ENCODE results near the gene TTC39A.

TTC39A gene

DNA sequence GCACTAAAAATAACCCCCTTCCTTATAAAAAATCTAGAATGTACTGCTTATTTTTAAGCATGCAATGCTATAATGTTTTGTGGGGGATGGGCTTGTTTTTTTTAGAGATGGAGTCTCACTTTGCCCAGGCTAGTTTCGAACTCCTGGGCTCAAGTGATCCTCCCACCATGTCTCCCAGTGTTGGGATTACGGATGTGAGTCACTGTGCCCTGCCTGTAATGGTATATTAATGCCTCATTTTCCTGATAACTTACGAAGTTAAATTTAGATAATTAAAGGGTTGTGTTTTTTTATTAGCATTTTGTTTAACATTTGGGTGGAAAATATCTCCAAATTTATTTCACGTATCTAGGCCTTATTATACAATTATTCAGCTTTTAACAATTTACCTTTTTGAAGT lies 87.8 kb downstream of the TTC39A start:
- no peak overlapping the region for H4K8ac ChIP-seq (ENCODE audit: low read depth, low read length)
- H3K4me1 ChIP-seq (ENCODE audit: control insufficient read depth in 2 of 2, insufficient read depth in 1 of 2, low read depth in 1 of 2, low read length in 2 of 2), result peaks cover 9 to 13% of the 10 kb centered on the region in 2 donors
- no peak overlapping the region for H3K14ac ChIP-seq (ENCODE audit: low read length)
- H3K36me3 ChIP-seq (replicated peaks in 1 of 2; ENCODE audit: control insufficient read depth in 2 of 2, insufficient read depth in 2 of 2, low read length in 2 of 2), result peaks cover 0 to 5% of the 10 kb centered on the region in 2 donors
- H3K79me1 ChIP-seq (ENCODE audit: low read depth, low read length), result no peaks in the 10 kb centered on the region
- DNase-seq (ENCODE audit: low spot score), result no peak
- H2BK15ac ChIP-seq (ENCODE audit: low read length), result no peak overlapping the region
- H2BK120ac ChIP-seq (ENCODE audit: low read depth, low read length), result no peak overlapping the region
- H3K9me3 ChIP-seq (replicated peaks in 1 of 2; ENCODE audit: control insufficient read depth in 2 of 2, insufficient read depth in 1 of 2, low read depth in 1 of 2, low read length in 2 of 2), result no peaks in the 10 kb centered on the region
- H3K18ac ChIP-seq (ENCODE audit: low read length), result no peak overlapping the region
- no peak overlapping the region for H2BK5ac ChIP-seq (ENCODE audit: low read length)
- H3K23ac ChIP-seq (ENCODE audit: low read depth, low read length, poor library complexity), result no peak overlapping the region
- no peak overlapping the region for H3K4ac ChIP-seq (ENCODE audit: low read length)
- H4K91ac ChIP-seq (ENCODE audit: low read depth, low read length, poor library complexity), result no peak overlapping the region
- H3K27me3 ChIP-seq (ENCODE audit: control insufficient read depth in 3 of 3, insufficient read depth in 3 of 3, low read depth in 1 of 3, low read length in 3 of 3), result no peaks in the 10 kb centered on the region
- no peak overlapping the region for H2AK5ac ChIP-seq (ENCODE audit: low read depth, low read length)
- H3K9ac ChIP-seq (ENCODE audit: low read depth, low read length, poor library complexity), result no peak overlapping the region
- WGBS, 2 donors (ENCODE audit: extremely low coverage in 2 of 2, insufficient read length in 2 of 2, insufficient replicate concordance in 1 of 2), result no CpG with 5 or more reads among the region's 4 CpGs
- H2AFZ ChIP-seq (ENCODE audit: low read length), result no peak overlapping the region
- no peak overlapping the region for H3K4me3 ChIP-seq (ENCODE audit: low read length in 2 of 2)
- H2BK12ac ChIP-seq (ENCODE audit: low read length), result no peak overlapping the region
- no peak overlapping the region for H3K4me2 ChIP-seq (ENCODE audit: insufficient read depth, low read length, poor library complexity, severe bottlenecking)
- no peak overlapping the region for H3K27ac ChIP-seq (replicated peaks; ENCODE audit: low read length)

- Histone ChIP-seq H3K4me2 (ENCODE audit: insufficient read depth, low read length, poor library complexity, severe bottlenecking) (no peak overlapping the region), H3K18ac (ENCODE audit: low read length) (no peak overlapping the region), H3K9me3 (replicated peaks in 1 of 2; ENCODE audit: control insufficient read depth in 2 of 2, insufficient read depth in 1 of 2, low read depth in 1 of 2, low read length in 2 of 2) (no peaks in the 10 kb centered on the region), H3K27ac (replicated peaks; ENCODE audit: low read length) (no peak overlapping the region), H2AFZ (ENCODE audit: low read length) (no peak overlapping the region), H2BK120ac (ENCODE audit: low read depth, low read length) (no peak overlapping the region), H2BK12ac (ENCODE audit: low read length) (no peak overlapping the region), H4K8ac (ENCODE audit: low read depth, low read length) (no peak overlapping the region), H2BK5ac (ENCODE audit: low read length) (no peak overlapping the region), H3K9ac (ENCODE audit: low read depth, low read length, poor library complexity) (no peak overlapping the region), H3K4me3 (ENCODE audit: low read length in 2 of 2) (no peak overlapping the region), H3K36me3 (replicated peaks in 1 of 2; ENCODE audit: control insufficient read depth in 2 of 2, insufficient read depth in 2 of 2, low read length in 2 of 2) (peaks cover 0 to 5% of the 10 kb centered on the region in 2 donors), H2AK5ac (ENCODE audit: low read depth, low read length) (no peak overlapping the region), H3K79me1 (ENCODE audit: low read depth, low read length) (peaks cover 4% of the 10 kb centered on the region), H3K27me3 (ENCODE audit: control insufficient read depth in 3 of 3, insufficient read depth in 3 of 3, low read depth in 1 of 3, low read length in 3 of 3) (no peaks in the 10 kb centered on the region), H3K4ac (ENCODE audit: low read length) (no peak overlapping the region), H3K4me1 (ENCODE audit: control insufficient read depth in 2 of 2, insufficient read depth in 1 of 2, low read depth in 1 of 2, low read length in 2 of 2) (peaks cover 9 to 14% of the 10 kb centered on the region in 2 donors), H4K91ac (ENCODE audit: low read depth, low read length, poor library complexity) (no peak overlapping the region), H2BK15ac (ENCODE audit: low read length) (no peak overlapping the region), H3K14ac (ENCODE audit: low read length) (no peak overlapping the region), H3K23ac (ENCODE audit: low read depth, low read length, poor library complexity) (no peak overlapping the region)
- WGBS, 2 donors (ENCODE audit: extremely low coverage in 2 of 2, insufficient read length in 2 of 2, insufficient replicate concordance in 1 of 2), result no CpG with 5 or more reads among the region's 1 CpG
- no peak for DNase-seq (ENCODE audit: low spot score)
Measured at GRCh38 chr1:51241119-51241518, 89.2 kb downstream of the TTC39A start.

DNA sequence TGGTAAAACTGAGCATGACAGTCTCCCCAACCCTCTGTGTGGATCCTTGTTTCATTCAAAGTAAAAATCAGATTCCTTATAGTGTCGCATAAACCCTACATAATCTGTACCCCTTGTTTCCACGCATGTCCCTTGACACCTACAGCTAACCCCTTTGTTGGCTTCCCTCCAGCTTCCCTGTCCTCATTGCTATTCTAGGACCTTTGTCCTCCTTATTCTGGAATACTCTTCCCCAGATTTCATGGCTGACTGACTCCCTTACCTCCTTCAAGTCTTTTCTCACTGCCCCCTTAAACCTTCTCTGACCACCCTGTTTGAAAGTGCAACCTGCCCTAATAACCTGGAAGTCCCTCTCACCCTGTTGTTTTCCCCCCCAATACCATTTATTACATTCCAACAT lies 90.3 kb downstream of the TTC39A start:
- no peak overlapping the region for H3K4me3 ChIP-seq (ENCODE audit: low read length in 2 of 2)

DNA sequence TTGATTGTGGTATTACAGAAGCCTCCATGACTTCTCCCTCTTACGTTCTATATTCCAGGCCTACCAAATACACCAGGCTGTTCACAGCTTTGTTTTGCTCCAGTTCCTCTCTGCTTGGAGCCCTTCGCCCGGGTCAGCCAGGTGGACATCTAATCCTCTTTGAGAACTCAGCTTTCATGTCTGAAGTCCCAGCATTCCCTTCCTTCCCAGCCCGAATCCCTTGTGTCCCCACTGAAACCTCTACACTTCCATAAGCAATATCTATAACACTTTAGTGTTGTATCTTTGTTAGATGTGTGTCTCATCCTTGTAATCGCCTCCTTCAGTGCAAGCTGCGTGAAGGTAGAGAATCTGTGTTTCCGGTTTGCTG lies 92.3 kb downstream of the TTC39A start:
- Histone ChIP-seq H2BK15ac (ENCODE audit: low read length) (no peak overlapping the region), H3K14ac (ENCODE audit: low read length) (no peak overlapping the region), H3K4ac (ENCODE audit: low read length) (no peak overlapping the region), H3K4me2 (ENCODE audit: insufficient read depth, low read length, poor library complexity, severe bottlenecking) (peak overlapping the region; percentile 38), H3K4me3 (ENCODE audit: low read length in 2 of 2) (peak overlapping the region; percentile 27 to 83), H3K9ac (ENCODE audit: low read depth, low read length, poor library complexity) (no peak overlapping the region), H3K27ac (replicated peaks; ENCODE audit: low read length) (peak overlapping the region; percentile 6), H4K91ac (ENCODE audit: low read depth, low read length, poor library complexity) (no peak overlapping the region), H2AFZ (ENCODE audit: low read length) (no peak overlapping the region), H3K18ac (ENCODE audit: low read length) (no peak overlapping the region), H3K79me1 (ENCODE audit: low read depth, low read length) (peaks cover 5% of the 10 kb centered on the region), H2AK5ac (ENCODE audit: low read depth, low read length) (no peak overlapping the region), H3K23ac (ENCODE audit: low read depth, low read length, poor library complexity) (no peak overlapping the region), H3K9me3 (replicated peaks in 1 of 2; ENCODE audit: control insufficient read depth in 2 of 2, insufficient read depth in 1 of 2, low read depth in 1 of 2, low read length in 2 of 2) (no peaks in the 10 kb centered on the region), H3K27me3 (ENCODE audit: control insufficient read depth in 3 of 3, insufficient read depth in 3 of 3, low read depth in 1 of 3, low read length in 3 of 3) (no peaks in the 10 kb centered on the region), H2BK5ac (ENCODE audit: low read length) (no peak overlapping the region), H2BK120ac (ENCODE audit: low read depth, low read length) (no peak overlapping the region), H3K36me3 (replicated peaks in 1 of 2; ENCODE audit: control insufficient read depth in 2 of 2, insufficient read depth in 2 of 2, low read length in 2 of 2) (peaks cover 0 to 4% of the 10 kb centered on the region in 2 donors), H4K8ac (ENCODE audit: low read depth, low read length) (no peak overlapping the region), H3K4me1 (ENCODE audit: control insufficient read depth in 2 of 2, insufficient read depth in 1 of 2, low read depth in 1 of 2, low read length in 2 of 2) (peaks cover 15 to 24% of the 10 kb centered on the region in 2 donors), H2BK12ac (ENCODE audit: low read length) (no peak overlapping the region)
- DNase-seq (ENCODE audit: low spot score), result peak; percentile 23
- WGBS, 2 donors (ENCODE audit: extremely low coverage in 2 of 2, insufficient read length in 2 of 2, insufficient replicate concordance in 1 of 2), result no CpG with 5 or more reads among the region's 7 CpGs

More for the DNA sequence above, 90.3 kb downstream of the TTC39A start:
- Histone ChIP-seq H3K9ac (ENCODE audit: low read depth, low read length, poor library complexity) (no peak overlapping the region), H3K9me3 (replicated peaks in 1 of 2; ENCODE audit: control insufficient read depth in 2 of 2, insufficient read depth in 1 of 2, low read depth in 1 of 2, low read length in 2 of 2) (no peaks in the 10 kb centered on the region), H3K18ac (ENCODE audit: low read length) (no peak overlapping the region), H3K14ac (ENCODE audit: low read length) (no peak overlapping the region), H2AK5ac (ENCODE audit: low read depth, low read length) (no peak overlapping the region), H3K79me1 (ENCODE audit: low read depth, low read length) (peaks cover 5% of the 10 kb centered on the region), H4K91ac (ENCODE audit: low read depth, low read length, poor library complexity) (no peak overlapping the region), H3K36me3 (replicated peaks in 1 of 2; ENCODE audit: control insufficient read depth in 2 of 2, insufficient read depth in 2 of 2, low read length in 2 of 2) (peaks cover 0 to 5% of the 10 kb centered on the region in 2 donors), H3K27me3 (ENCODE audit: control insufficient read depth in 3 of 3, insufficient read depth in 3 of 3, low read depth in 1 of 3, low read length in 3 of 3) (no peaks in the 10 kb centered on the region), H2AFZ (ENCODE audit: low read length) (no peak overlapping the region), H3K27ac (replicated peaks; ENCODE audit: low read length) (no peak overlapping the region), H2BK120ac (ENCODE audit: low read depth, low read length) (no peak overlapping the region), H2BK15ac (ENCODE audit: low read length) (no peak overlapping the region), H2BK12ac (ENCODE audit: low read length) (no peak overlapping the region), H4K8ac (ENCODE audit: low read depth, low read length) (no peak overlapping the region), H3K4ac (ENCODE audit: low read length) (no peak overlapping the region), H3K4me1 (ENCODE audit: control insufficient read depth in 2 of 2, insufficient read depth in 1 of 2, low read depth in 1 of 2, low read length in 2 of 2) (peaks cover 12 to 20% of the 10 kb centered on the region in 2 donors), H3K4me2 (ENCODE audit: insufficient read depth, low read length, poor library complexity, severe bottlenecking) (no peak overlapping the region), H2BK5ac (ENCODE audit: low read length) (no peak overlapping the region), H3K23ac (ENCODE audit: low read depth, low read length, poor library complexity) (no peak overlapping the region)
- peak; percentile 15 for DNase-seq (ENCODE audit: low spot score)
- no CpG with 5 or more reads among the region's 2 CpGs for WGBS, 2 donors (ENCODE audit: extremely low coverage in 2 of 2, insufficient read length in 2 of 2, insufficient replicate concordance in 1 of 2)

Measured in neuronal stem cell (in vitro differentiated cells).